IMR-90 (cell line): ENCODE measurements around the gene EYS. TPM values are rescaled to one million over a fixed set of nuclear protein-coding genes. Genes with fewer than 3 reads are reported as not detected.

ENCODE experiments used
- ATAC-seq: fragments of 200-7000 bp; cut with Tn5 transposase; 2 replicates; pipeline ENCODE4 v1.9.1; 2020; ENCODE audit warnings: low read depth, mild to moderate bottlenecking, moderate library complexity
- BruUV-seq: library from RNA; stranded (reverse); fragments of 400-500 nt; replicated peaks from 2 replicates; lab custom pipeline; 2021; lab: Mats Ljungman, UMichigan
- CTCF ChIA-PET: fragments of 300-600 bp; formaldehyde crosslinking; extraction: SDS; loops from one replicate; lab custom pipeline; 2021; ENCODE audit warnings: antibody characterized with exemption; lab: Yijun Ruan, JAX
- POLR2A ChIA-PET: fragments of 300-600 bp; sonication (Branson Sonifier 250); formaldehyde crosslinking; loops from one replicate; lab custom pipeline; 2022; ENCODE audit warnings: antibody characterized with exemption; ENCODE audit not compliant: unreplicated experiment; lab: Charles Lee
- DNase-seq: peaks from one replicate; pipeline ENCODE4 v3.0.0; 2013
- H2AFZ ChIP-seq: replicated peaks from 2 replicates; pipeline ENCODE3; 2013; ENCODE audit warnings: low read length, mild to moderate bottlenecking; ENCODE audit not compliant: poor library complexity
- H2AK5ac ChIP-seq: 2 replicates; pipeline ENCODE4 v1.6.1; 2013; ENCODE audit warnings: low read depth, low read length, inconsistent platforms
- H2AK9ac ChIP-seq: replicated peaks from 2 replicates; pipeline ENCODE3; 2013; ENCODE audit warnings: mild to moderate bottlenecking, low read depth, low read length, moderate library complexity; ENCODE audit not compliant: poor library complexity
- H2BK120ac ChIP-seq: 2 replicates; pipeline ENCODE4 v1.6.1; 2013; ENCODE audit warnings: low read depth, low read length, inconsistent platforms
- H2BK15ac ChIP-seq: 3 replicates; pipeline ENCODE4 v1.6.1; 2013; ENCODE audit warnings: low read depth, low read length, inconsistent platforms
- H2BK20ac ChIP-seq: 2 replicates; pipeline ENCODE4 v1.6.1; 2013; ENCODE audit warnings: low read depth, mild to moderate bottlenecking, inconsistent platforms, low read length, moderate library complexity
- H2BK5ac ChIP-seq: 2 replicates; pipeline ENCODE4 v1.6.1; 2013; ENCODE audit warnings: mild to moderate bottlenecking, low read depth, low read length, inconsistent platforms; ENCODE audit not compliant: poor library complexity, severe bottlenecking
- H3K14ac ChIP-seq: replicated peaks from 2 replicates; pipeline ENCODE4 v1.6.1; 2013; ENCODE audit warnings: low read depth, low read length, inconsistent platforms
- H3K18ac ChIP-seq: 2 replicates; pipeline ENCODE4 v1.6.1; 2013; ENCODE audit warnings: low read depth, low read length, control low read depth
- H3K23ac ChIP-seq: 2 replicates; pipeline ENCODE4 v1.6.1; 2013; ENCODE audit warnings: low read depth, low read length, inconsistent platforms
- H3K27ac ChIP-seq: 2 replicates; pipeline ENCODE4 v1.5.1; 2013; ENCODE audit warnings: mild to moderate bottlenecking, control low read depth, low read length; ENCODE audit not compliant: insufficient read depth
- H3K27me3 ChIP-seq: 2 replicates; pipeline ENCODE4 v1.6.1; 2013; ENCODE audit warnings: low read length; ENCODE audit not compliant: control insufficient read depth, insufficient read depth
- H3K36me3 ChIP-seq: 2 replicates; pipeline ENCODE4 v1.6.1; 2013; ENCODE audit warnings: low read length, mixed read lengths; ENCODE audit not compliant: control insufficient read depth, insufficient read depth
- H3K4ac ChIP-seq: 2 replicates; pipeline ENCODE4 v1.6.1; 2013; ENCODE audit warnings: low read depth, low read length, inconsistent platforms
- H3K4me1 ChIP-seq: 2 replicates; pipeline ENCODE4 v1.6.1; 2013; ENCODE audit warnings: low read length, mixed read lengths; ENCODE audit not compliant: control insufficient read depth, insufficient read depth
- H3K4me2 ChIP-seq: 2 replicates; pipeline ENCODE4 v1.6.1; 2013; ENCODE audit warnings: low read depth, mild to moderate bottlenecking, control low read depth, low read length, moderate library complexity
- H3K4me3 ChIP-seq: 2 replicates; pipeline ENCODE4 v1.5.1; 2013; ENCODE audit warnings: low read depth, mild to moderate bottlenecking, control low read depth, low read length, moderate library complexity; ENCODE audit not compliant: insufficient read depth
- H3K56ac ChIP-seq: 2 replicates; pipeline ENCODE4 v1.6.1; 2013; ENCODE audit warnings: low read length, inconsistent platforms; ENCODE audit not compliant: insufficient read depth; ENCODE audit errors: extremely low read depth
- H3K79me1 ChIP-seq, 2 experiments: 2 replicates each; pipeline ENCODE4 v1.6.1; 2013; ENCODE audit warnings: low read length in 2 of 2, inconsistent platforms in 1 of 2, low read depth in 1 of 2
- H3K9ac ChIP-seq: 2 replicates; pipeline ENCODE4 v1.6.1; 2013; ENCODE audit warnings: low read depth, low read length, control low read depth
- H3K9me1 ChIP-seq: 2 replicates; pipeline ENCODE4 v1.6.1; 2013; ENCODE audit warnings: low read length, inconsistent platforms; ENCODE audit not compliant: insufficient read depth
- H3K9me3 ChIP-seq: 2 replicates; pipeline ENCODE4 v1.6.1; 2013; ENCODE audit warnings: low read length; ENCODE audit not compliant: control insufficient read depth, insufficient read depth
- H4K20me1 ChIP-seq: 2 replicates; pipeline ENCODE4 v1.6.1; 2013; ENCODE audit warnings: low read length, inconsistent platforms; ENCODE audit not compliant: insufficient read depth
- H4K5ac ChIP-seq: 2 replicates; pipeline ENCODE4 v1.6.1; 2013; ENCODE audit warnings: mild to moderate bottlenecking, low read depth, low read length, control low read depth
- H4K8ac ChIP-seq, 2 experiments: 2 replicates each; pipeline ENCODE4 v1.6.1; 2013; ENCODE audit warnings: low read depth in 2 of 2, low read length in 2 of 2, control low read depth in 1 of 2, inconsistent platforms in 1 of 2
- H4K91ac ChIP-seq: 2 replicates; pipeline ENCODE4 v1.6.1; 2013; ENCODE audit warnings: low read depth, low read length, inconsistent platforms; ENCODE audit not compliant: insufficient read depth
- CHD1 ChIP-seq: IDR thresholded peaks from 2 replicates; pipeline ENCODE4 v1.6.1; 2012; ENCODE audit warnings: low read depth, low read length, improper control_type of control experiment
- WGBS, 2 experiments: methylation state at CpG; one replicate each; pipeline versions ENCODE4 v1.1.5 to v1.1.7; 2013; ENCODE audit warnings: missing lambda C conversion rate in 2 of 2; ENCODE audit not compliant: insufficient read length in 1 of 2; ENCODE audit errors: extremely low coverage in 2 of 2; 5-methylcytosine and 5-hydroxymethylcytosine counted together
- dilution Hi-C: fragments of 300-500 bp; cut with HindIII; formaldehyde crosslinking; loops from one replicate; pipeline ENCODE4 v1.14.3; 2018; ENCODE audit warnings: low sequenced_read_pairs; ENCODE audit not compliant: unreplicated experiment
- in situ Hi-C: fragments of 300-500 bp; cut with MboI; formaldehyde crosslinking; loops from 3 replicates; pipeline ENCODE4 v1.14.3; 2019; ENCODE audit warnings: low sequenced_read_pairs, inconsistent platforms, mixed read lengths
- intact Hi-C: fragments of 100-400 bp; cut with micrococcal nuclease; formaldehyde crosslinking; loops from 2 replicates; pipeline ENCODE4 v1.10.0; 2022
- polyA plus RNA-seq, 3 experiments: library from polyadenylated mRNA; depleted of rRNA; stranded (reverse); fragments of >200 nt; gene quantifications; 2 replicates each; pipeline ENCODE4 v1.2.3, GENCODE V29; 2012; ENCODE audit warnings: low replicate concordance in 1 of 3
- total RNA-seq: library from RNA; depleted of rRNA; stranded (reverse); fragments of >200 nt; gene quantifications from 2 replicates; pipeline ENCODE4 v1.2.3, GENCODE V29; 2012

Gene EYS
- total and polyA plus RNA-seq, 2 of the 4 experiments (the other 2 are of a cell fraction), result under 0.01 TPM; not detected in 1

- Histone ChIP-seq H3K79me1 (no peaks in the 10 kb centered on the region), H2BK5ac (no peak overlapping the region), H4K20me1 (no peaks in the 10 kb centered on the region), H2BK15ac (no peak overlapping the region), H3K56ac (no peak overlapping the region), H3K9me3 (no peaks in the 10 kb centered on the region; the same call in 1 of the 2 replicates), H3K27ac (no peak overlapping the region), H4K8ac (no peak overlapping the region), H4K5ac (no peak overlapping the region), H2AK5ac (no peak overlapping the region), H2AK9ac (no peak overlapping the region), H4K91ac (no peak overlapping the region), H3K18ac (no peak overlapping the region), H3K36me3 (no peaks in the 10 kb centered on the region), H3K4me3 (no peak overlapping the region), H2AFZ (no peak overlapping the region), H2BK120ac (no peak overlapping the region), H3K9me1 (no peaks in the 10 kb centered on the region), H3K23ac (no peak overlapping the region), H2BK20ac (no peak overlapping the region), H3K9ac (no peak overlapping the region), H3K27me3 (no peaks in the 10 kb centered on the region), H3K14ac (no peak overlapping the region), H3K4ac (no peak overlapping the region), H3K4me1 (no peaks in the 10 kb centered on the region), H3K4me2 (no peak overlapping the region)
- ChIA-PET POLR2A (no interaction called here), CTCF (no interaction called here)
- ATAC-seq, result no peak
- TF ChIP-seq CHD1, result no peak
- DNase-seq, result no peak
- no TSS peak for BruUV-seq
- intact Hi-C loops, result no loop called here
- WGBS, 2 experiments, result 40% methylated on average over 1 of the region's 1 CpG; no CpG with 5 or more reads in 1 of the 2 experiments
- in situ Hi-C loops, result no loop called here
- dilution Hi-C loops, result no loop called here
Measured at GRCh38 chr6:65701325-65701724, 5.7 kb downstream of the EYS start.
